Measurements from ENCODE around the gene CCDC174.

CCDC174 gene

DNA sequence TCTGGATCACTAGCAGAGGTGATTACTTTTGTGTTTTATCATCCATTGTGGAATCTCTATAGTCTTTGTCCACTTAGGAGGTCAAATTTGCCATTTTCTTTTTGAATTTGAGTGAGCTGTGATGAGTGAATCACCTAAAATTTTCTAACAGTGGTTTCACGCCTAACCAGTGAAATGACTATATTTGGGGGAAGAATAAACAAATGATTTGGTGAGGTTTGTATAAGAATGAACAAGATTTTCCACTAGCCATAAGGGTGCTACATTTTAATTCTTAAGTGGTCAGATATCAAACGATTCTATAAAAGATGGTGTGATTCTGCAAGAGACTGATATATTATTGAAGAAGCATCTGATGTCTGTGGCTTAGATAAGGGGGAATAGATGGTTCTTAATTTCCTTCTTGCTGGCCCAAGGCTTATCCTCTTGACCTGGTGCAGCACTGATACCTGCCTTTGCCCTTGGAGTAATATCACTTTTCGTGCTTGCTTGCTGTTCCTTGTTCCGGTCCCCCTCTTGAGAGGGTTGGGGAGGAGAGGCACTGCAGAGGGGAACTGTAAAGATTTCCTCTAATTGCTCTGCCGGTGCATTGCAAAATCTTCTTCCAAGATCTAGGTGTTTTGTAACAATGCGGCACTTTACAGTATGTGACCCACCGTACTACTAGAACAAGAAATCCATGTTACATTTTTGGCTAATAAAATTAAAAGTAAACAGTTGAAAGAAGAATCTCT lies 37.9 kb downstream of the CCDC174 start:
- DNase-seq (ENCODE audit: low read depth): peak; percentile 50
- TF ChIP-seq, protein P1, sequence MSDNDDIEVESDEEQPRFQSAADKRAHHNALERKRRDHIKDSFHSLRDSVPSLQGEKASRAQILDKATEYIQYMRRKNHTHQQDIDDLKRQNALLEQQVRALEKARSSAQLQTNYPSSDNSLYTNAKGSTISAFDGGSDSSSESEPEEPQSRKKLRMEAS (IDR thresholded peaks at IDR 0.05; ENCODE audit: low read depth, low read length): no peak
- no peak for TF ChIP-seq MYC (IDR thresholded peaks at IDR 0.05; ENCODE audit: low read depth, low read length)
- no peak for TF ChIP-seq POLR2A (IDR thresholded peaks at IDR 0.05; ENCODE audit: extremely low read depth, insufficient read length)
- TF ChIP-seq, protein P2, sequence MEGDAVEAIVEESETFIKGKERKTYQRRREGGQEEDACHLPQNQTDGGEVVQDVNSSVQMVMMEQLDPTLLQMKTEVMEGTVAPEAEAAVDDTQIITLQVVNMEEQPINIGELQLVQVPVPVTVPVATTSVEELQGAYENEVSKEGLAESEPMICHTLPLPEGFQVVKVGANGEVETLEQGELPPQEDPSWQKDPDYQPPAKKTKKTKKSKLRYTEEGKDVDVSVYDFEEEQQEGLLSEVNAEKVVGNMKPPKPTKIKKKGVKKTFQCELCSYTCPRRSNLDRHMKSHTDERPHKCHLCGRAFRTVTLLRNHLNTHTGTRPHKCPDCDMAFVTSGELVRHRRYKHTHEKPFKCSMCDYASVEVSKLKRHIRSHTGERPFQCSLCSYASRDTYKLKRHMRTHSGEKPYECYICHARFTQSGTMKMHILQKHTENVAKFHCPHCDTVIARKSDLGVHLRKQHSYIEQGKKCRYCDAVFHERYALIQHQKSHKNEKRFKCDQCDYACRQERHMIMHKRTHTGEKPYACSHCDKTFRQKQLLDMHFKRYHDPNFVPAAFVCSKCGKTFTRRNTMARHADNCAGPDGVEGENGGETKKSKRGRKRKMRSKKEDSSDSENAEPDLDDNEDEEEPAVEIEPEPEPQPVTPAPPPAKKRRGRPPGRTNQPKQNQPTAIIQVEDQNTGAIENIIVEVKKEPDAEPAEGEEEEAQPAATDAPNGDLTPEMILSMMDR (IDR thresholded peaks at IDR 0.05; ENCODE audit: low read depth, low read length): no peak
- no peak overlapping the region for H3K4me3 ChIP-seq (ENCODE audit: low read depth, low read length)

DNA sequence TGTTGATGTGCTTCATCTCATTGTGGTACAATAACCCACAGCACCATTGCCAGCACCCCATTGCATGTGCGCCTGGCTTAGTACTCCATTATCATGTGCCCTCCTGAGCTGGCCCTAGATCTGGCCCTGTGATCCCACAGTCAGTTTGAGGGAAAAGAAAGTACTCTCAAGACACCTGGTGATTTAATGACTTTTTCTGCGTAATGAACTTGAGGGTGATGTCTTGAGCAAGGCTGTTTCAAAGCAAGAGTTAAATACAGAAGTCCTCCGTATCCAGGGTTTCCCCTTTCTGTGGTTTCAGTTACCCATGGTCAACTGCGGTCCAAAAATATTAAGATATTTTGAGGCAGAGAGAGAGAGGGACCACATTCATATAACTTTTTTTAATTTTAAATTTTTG lies 39.7 kb downstream of the CCDC174 start:
- TF ChIP-seq POLR2A (IDR thresholded peaks at IDR 0.05; ENCODE audit: extremely low read depth, insufficient read length) (no peak), MYC (IDR thresholded peaks at IDR 0.05; ENCODE audit: low read depth, low read length) (no peak)
- TF ChIP-seq, protein P1 (IDR thresholded peaks at IDR 0.05; ENCODE audit: low read depth, low read length): no peak
- TF ChIP-seq, protein P2 (IDR thresholded peaks at IDR 0.05; ENCODE audit: low read depth, low read length): no peak
- peak; percentile 15 for DNase-seq (ENCODE audit: low read depth)
- H3K4me3 ChIP-seq (ENCODE audit: low read depth, low read length): no peak overlapping the region

DNA sequence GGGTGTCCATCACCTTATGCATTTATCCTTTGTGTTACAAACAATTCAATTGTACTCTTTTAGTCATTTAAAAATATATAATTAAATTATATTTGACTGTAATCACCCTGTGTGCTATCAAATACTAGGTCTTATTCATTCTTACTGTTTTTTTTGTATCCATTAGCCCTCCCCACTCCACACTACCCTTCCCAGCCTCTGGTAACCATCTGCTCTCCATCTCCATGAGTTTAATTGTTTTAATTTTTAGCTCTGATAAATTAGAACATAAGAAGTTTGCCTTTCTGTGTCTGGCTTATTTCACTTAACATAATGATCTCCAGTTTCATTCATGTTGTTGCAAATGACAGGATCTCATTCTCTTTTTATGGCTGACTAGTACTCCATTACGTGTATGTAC lies 40.2 kb downstream of the CCDC174 start:
- no peak for TF ChIP-seq MYC (IDR thresholded peaks at IDR 0.05; ENCODE audit: low read depth, low read length)
- TF ChIP-seq, protein P2 (IDR thresholded peaks at IDR 0.05; ENCODE audit: low read depth, low read length): no peak
- TF ChIP-seq POLR2A (IDR thresholded peaks at IDR 0.05; ENCODE audit: extremely low read depth, insufficient read length): no peak
- TF ChIP-seq, protein P1 (IDR thresholded peaks at IDR 0.05; ENCODE audit: low read depth, low read length): no peak
- no peak overlapping the region for H3K4me3 ChIP-seq (ENCODE audit: low read depth, low read length)
- no peak for DNase-seq (ENCODE audit: low read depth)

DNA sequence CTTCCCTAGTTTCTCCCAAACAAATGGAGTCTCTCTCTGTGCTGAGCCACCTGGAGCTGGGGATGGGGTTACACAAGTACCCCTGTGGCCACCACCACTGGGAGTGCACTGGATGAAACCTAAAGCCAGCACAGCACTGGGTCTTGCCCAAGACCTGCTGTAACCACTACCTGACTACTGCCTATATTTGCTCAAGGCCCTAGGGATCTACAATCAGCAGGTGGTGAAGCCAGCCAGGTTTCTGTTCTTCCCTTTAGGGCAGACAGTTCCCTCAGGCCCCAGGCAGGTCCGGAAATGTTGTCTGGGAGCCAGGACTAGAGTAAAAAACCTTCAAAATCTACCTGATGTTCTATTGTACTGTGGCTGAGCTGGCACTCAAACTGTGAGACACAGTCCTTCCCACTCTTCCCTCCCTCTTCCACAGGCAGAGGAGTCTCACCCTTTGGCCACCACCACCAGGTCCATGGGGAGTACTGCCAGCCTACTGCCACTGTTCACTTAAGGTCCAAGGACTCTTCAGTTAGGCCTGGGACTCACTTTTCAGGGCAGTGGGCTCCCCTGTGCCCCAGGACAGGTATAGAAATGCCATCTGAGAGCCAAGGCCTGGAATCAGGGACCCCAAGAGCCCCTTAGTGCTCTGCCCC lies 47.2 kb downstream of the CCDC174 start:
- DNase-seq (ENCODE audit: low read depth): no peak
- TF ChIP-seq, protein P2 (IDR thresholded peaks at IDR 0.05; ENCODE audit: low read depth, low read length): no peak
- TF ChIP-seq, protein P1 (IDR thresholded peaks at IDR 0.05; ENCODE audit: low read depth, low read length): no peak
- TF ChIP-seq MYC (IDR thresholded peaks at IDR 0.05; ENCODE audit: low read depth, low read length) (no peak), POLR2A (IDR thresholded peaks at IDR 0.05; ENCODE audit: extremely low read depth, insufficient read length) (no peak)
- no peak overlapping the region for H3K4me3 ChIP-seq (ENCODE audit: low read depth, low read length)

DNA sequence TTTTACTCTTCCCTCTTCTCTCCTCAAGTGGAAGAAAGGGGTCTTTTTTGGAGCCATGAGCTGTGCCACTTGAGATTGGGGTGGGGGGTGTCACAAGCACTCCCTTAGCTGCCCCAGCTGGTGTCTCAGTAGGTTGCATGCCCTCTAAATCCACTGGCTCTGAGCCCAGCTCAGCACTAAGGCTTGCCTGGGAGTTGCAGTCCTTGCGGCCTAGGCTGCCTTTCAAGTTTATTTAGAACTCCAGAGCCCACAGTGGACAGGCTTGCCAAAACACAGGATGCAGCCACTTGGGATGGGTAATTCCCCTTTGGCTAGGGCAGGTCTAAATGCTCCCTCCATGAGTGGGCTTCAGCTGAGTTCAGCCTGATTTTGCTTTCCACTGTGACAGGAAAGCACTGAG lies 48.1 kb downstream of the CCDC174 start:
- no peak overlapping the region for H3K4me3 ChIP-seq (ENCODE audit: low read depth, low read length)
- DNase-seq (ENCODE audit: low read depth): no peak
- TF ChIP-seq POLR2A (IDR thresholded peaks at IDR 0.05; ENCODE audit: extremely low read depth, insufficient read length) (no peak), MYC (IDR thresholded peaks at IDR 0.05; ENCODE audit: low read depth, low read length) (no peak)
- TF ChIP-seq, protein P1 (IDR thresholded peaks at IDR 0.05; ENCODE audit: low read depth, low read length): no peak
- TF ChIP-seq, protein P2 (IDR thresholded peaks at IDR 0.05; ENCODE audit: low read depth, low read length): no peak
